Omental fat pad (tissue), 4 donors: ENCODE results near the gene PRLH. TPM values are rescaled to one million over a fixed set of nuclear protein-coding genes. Genes with fewer than 3 reads are reported as not detected.

Experiments
- ATAC-seq: fragments of 150-250 bp; one replicate; pipeline ENCODE4 v1.9.1; 2016; ENCODE audit warnings: mild to moderate bottlenecking, moderate library complexity; ENCODE audit not compliant: low FRiP score
- DNase-seq: peaks from one replicate; pipeline ENCODE4 v3.0.0-alpha.2; 2019; ENCODE audit warnings: low spot score
- CTCF ChIP-seq, 3 donors: fragments of 450-650 bp; IDR thresholded peaks; one replicate each; pipeline ENCODE4 v1.5.1; 2016 to 2017; ENCODE audit warnings: antibody characterized with exemption in 3 of 3, mild to moderate bottlenecking in 3 of 3, moderate library complexity in 2 of 3
- total RNA-seq, 4 donors: library from RNA; depleted of rRNA; stranded (reverse); fragments of >200 nt; gene quantifications; one replicate each; pipeline ENCODE4 v1.1.0, GENCODE V29; 2016

The PRLH gene
- total RNA-seq, 4 donors from 2014 or later, result not detected

GRCh38 chr2:237596520-237597195 lies 30.3 kb downstream of the PRLH start:
- no peak for TF ChIP-seq CTCF (IDR thresholded peaks at IDR 0.05)
- no peak for DNase-seq
- no peak for ATAC-seq

GRCh38 chr2:237597196-237598145 lies 31.1 kb downstream of the PRLH start:
- TF ChIP-seq CTCF (IDR thresholded peaks at IDR 0.05), result no peak
- ATAC-seq (no peak), DNase-seq (no peak)

GRCh38 chr2:237598468-237599208 lies 32.3 kb downstream of the PRLH start:
- ATAC-seq, result no peak
- DNase-seq, result no peak
- TF ChIP-seq CTCF (IDR thresholded peaks at IDR 0.05), result no peak

GRCh38 chr2:237599465-237600110 lies 33.2 kb downstream of the PRLH start:
- DNase-seq, result no peak
- TF ChIP-seq CTCF (IDR thresholded peaks at IDR 0.05), result no peak
- ATAC-seq, result no peak

GRCh38 chr2:237600205-237600846 lies 34.0 kb downstream of the PRLH start:
- ATAC-seq, result peak; percentile 41
- TF ChIP-seq CTCF (IDR thresholded peaks at IDR 0.05), result no peak
- no peak for DNase-seq

GRCh38 chr2:237601453-237602116 lies 35.2 kb downstream of the PRLH start:
- ATAC-seq (no peak), DNase-seq (no peak)
- TF ChIP-seq CTCF (IDR thresholded peaks at IDR 0.05), result no peak
